HG03575 (cell line): Measurements from ENCODE around the gene GNG10.
"Not testable (repeated sequence)": the region's sequence is repeated elsewhere in the genome, so short reads cannot be mapped to it uniquely, and the experiment has no call there.

Experiments used
- ATAC-seq: cut with Tn5 transposase; IDR thresholded peaks from one replicate; pipeline ENCODE4 v1.9.1; 2021; ENCODE audit not compliant: unreplicated experiment, insufficient number of reproducible peaks, low FRiP score; ENCODE audit errors: extremely low read depth

GNG10 gene

GRCh38 chr9:111646417-111646816 lies 15.0 kb upstream of the GNG10 start:
- ATAC-seq: no peak

- ATAC-seq: no peak
Observed at GRCh38 chr9:111648066-111648465, 13.3 kb upstream of the GNG10 start.

GRCh38 chr9:111649016-111649415 lies 12.4 kb upstream of the GNG10 start:
- no peak for ATAC-seq

- ATAC-seq: no peak
Observed at GRCh38 chr9:111657051-111657450, 4.4 kb upstream of the GNG10 start.

GRCh38 chr9:111658943-111659342 lies 2.5 kb upstream of the GNG10 start:
- ATAC-seq: no peak

GRCh38 chr9:111659691-111660090 lies 1.7 kb upstream of the GNG10 start:
- no peak for ATAC-seq

- no peak for ATAC-seq
Observed at GRCh38 chr9:111661802-111662521, 557 bp downstream of the GNG10 start.

GRCh38 chr9:111662576-111663300 lies 1.3 kb downstream of the GNG10 start:
- ATAC-seq: no peak

- no peak for ATAC-seq
Observed at GRCh38 chr9:111663301-111663823, 2.0 kb downstream of the GNG10 start.

- ATAC-seq: no peak
Observed at GRCh38 chr9:111668026-111668573, 6.7 kb downstream of the GNG10 start.

GRCh38 chr9:111668601-111669000 lies 7.2 kb downstream of the GNG10 start:
- ATAC-seq: not testable (repeated sequence)

- ATAC-seq: no peak
Observed at GRCh38 chr9:111674319-111674718, 12.9 kb downstream of the GNG10 start.

- no peak for ATAC-seq
Observed at GRCh38 chr9:111676116-111676515, 14.7 kb downstream of the GNG10 start.

- no peak for ATAC-seq
Observed at GRCh38 chr9:111678293-111678692, 16.9 kb downstream of the GNG10 start.

GRCh38 chr9:111679199-111679598 lies 17.8 kb downstream of the GNG10 start:
- ATAC-seq: no peak

- ATAC-seq: no peak
Observed at GRCh38 chr9:111683392-111683791, 22.0 kb downstream of the GNG10 start.

- no peak for ATAC-seq
Observed at GRCh38 chr9:111691672-111692329, 30.4 kb downstream of the GNG10 start.

GRCh38 chr9:111696796-111697195 lies 35.4 kb downstream of the GNG10 start:
- ATAC-seq: no peak

- no peak for ATAC-seq
Observed at GRCh38 chr9:111700776-111701175, 39.4 kb downstream of the GNG10 start.

- ATAC-seq: no peak
Observed at GRCh38 chr9:111704503-111704902, 43.1 kb downstream of the GNG10 start.
